NCI-H526 treated with DMSO at 0.1 percent for 48 hours (cell line): ENCODE measurements around the gene PTGES3L.
A peak's percentile ranks its signal among the peaks of the same experiment; 100 is the strongest.
"Not testable (repeated sequence)": the region's sequence is repeated elsewhere in the genome, so short reads cannot be mapped to it uniquely, and the experiment has no call there.

Experiments used
- DNase-seq: peaks from one replicate; lab custom pipeline; 2025; lab: John Stamatoyannopoulos, UW

Gene PTGES3L

DNA sequence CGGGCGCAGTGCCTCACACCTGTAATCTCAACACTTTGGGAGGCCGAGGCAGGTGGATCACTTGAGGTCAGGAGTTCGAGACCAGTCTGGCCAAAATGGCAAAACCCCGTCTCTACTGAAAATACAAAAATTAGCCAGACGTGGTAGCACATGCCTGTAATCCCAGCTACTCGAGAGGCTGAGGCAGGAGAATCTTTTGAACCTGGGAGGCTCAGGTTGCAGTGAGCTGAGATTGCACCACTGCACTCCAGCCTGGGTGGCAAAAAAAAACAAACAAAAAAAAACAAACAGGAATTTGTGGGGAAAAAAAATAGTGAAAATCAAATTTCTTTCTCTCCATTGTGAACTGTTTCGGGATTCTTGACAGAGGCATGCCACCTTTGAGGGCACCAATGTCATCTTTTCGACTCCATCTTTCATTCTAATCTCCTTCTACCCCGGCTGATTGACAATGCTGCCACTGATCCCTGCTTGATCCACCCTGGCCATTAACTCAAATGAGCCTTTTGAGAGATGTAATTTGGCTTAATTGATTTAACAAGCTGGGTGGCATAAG, 60.3 kb downstream of the PTGES3L start:
- DNase-seq: not testable (repeated sequence)

GRCh38 chr17:42918902-42919521, 60.9 kb downstream of the PTGES3L start:
- DNase-seq: peak; percentile 30
